H1 (cell line): Measurements from ENCODE around the gene KLHL33.

Experiments
- MAFK ChIP-seq: IDR thresholded peaks from 2 replicates; pipeline ENCODE4 v1.6.1; 2012; ENCODE audit warnings: low read depth, mild to moderate bottlenecking, improper control_type of control experiment, low read length
- POLR2A ChIP-seq, 2 experiments: IDR thresholded peaks; 1 replicate in 1 of 2; 2 replicates in 1 of 2; pipeline ENCODE4 v1.6.1; 2011; ENCODE audit warnings: low read depth in 2 of 2, low read length in 2 of 2, mild to moderate bottlenecking in 2 of 2; ENCODE audit errors: control extremely low read depth in 1 of 2

- TF ChIP-seq MAFK (no peak), POLR2A (IDR thresholded peaks at IDR 0.05; ENCODE audit: control extremely low read depth in 1 of 2, low read depth in 2 of 2, low read length in 2 of 2) (no peak)
Measured at GRCh38 chr14:20377171-20377570, 58.8 kb downstream of the KLHL33 start.
